GM19023 (cell line): ENCODE results near the gene PTPN18.

Experiments used
- ATAC-seq: cut with Tn5 transposase; IDR thresholded peaks from one replicate; pipeline ENCODE4 v1.9.1; 2021; ENCODE audit warnings: mild to moderate bottlenecking, moderate library complexity; ENCODE audit not compliant: unreplicated experiment

PTPN18 gene

DNA sequence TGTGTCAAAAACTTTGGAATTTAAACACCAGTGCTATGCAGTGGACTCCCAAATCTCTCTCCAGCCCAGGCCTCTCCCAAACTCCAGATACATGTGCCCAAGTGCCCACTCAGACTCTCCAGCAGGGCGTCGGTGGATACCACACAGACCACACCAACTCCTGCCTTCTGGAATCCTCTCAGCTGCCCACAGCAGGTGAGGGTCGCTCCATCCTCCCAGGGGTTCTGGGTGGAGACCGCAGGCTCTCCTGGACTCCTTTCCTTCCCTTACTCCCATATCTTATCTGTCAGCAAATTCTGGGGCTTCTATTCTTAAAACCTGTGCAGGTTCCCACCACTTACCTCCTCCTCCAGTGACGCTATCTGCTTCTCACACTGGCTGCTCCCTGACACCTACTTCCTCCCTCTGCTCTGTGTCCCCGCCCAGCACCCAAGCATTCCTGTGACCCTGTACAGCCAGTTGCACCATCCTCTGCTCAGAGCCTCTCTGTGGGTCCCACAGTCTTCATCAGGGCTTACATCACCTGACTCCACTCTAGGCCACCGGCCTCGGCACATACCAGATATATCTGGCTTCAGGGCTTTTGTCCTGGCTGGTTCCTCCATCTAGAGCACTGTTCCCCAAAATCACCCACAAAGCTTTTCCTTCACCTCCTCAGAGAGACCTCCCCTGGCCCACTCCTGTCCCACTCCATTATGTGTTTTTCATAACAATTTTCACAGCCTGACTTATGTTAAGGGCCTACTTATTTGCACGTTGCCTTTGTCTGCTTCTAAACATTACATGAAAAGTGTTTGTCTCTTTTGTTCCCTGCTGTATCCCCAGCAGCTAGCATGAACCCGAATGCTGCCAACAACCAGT lies 15.7 kb upstream of the PTPN18 start:
- no peak for ATAC-seq

DNA sequence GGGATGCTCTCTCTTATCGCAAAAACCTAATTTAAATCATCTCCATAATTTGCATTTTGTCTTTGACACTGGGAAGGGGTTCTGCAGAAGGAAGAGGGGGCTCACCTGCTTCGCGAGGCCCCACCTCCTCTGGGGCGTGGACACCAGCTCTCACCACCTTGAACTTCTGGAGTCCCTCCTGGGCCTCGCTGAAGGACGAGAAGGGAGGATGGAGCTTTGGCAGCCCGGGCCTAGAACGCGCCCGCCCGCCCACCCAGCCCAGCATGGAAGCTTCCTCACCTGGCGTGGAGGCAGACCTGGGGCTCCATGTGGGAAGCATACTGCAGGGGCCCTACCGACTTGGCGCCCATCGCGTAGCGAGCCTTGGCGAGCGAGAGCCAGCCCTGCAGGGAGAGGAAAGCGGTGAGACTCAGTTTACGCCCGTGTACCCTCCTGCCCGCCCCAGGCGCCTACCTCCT lies 14.3 kb upstream of the PTPN18 start:
- peak; percentile 3 for ATAC-seq

DNA sequence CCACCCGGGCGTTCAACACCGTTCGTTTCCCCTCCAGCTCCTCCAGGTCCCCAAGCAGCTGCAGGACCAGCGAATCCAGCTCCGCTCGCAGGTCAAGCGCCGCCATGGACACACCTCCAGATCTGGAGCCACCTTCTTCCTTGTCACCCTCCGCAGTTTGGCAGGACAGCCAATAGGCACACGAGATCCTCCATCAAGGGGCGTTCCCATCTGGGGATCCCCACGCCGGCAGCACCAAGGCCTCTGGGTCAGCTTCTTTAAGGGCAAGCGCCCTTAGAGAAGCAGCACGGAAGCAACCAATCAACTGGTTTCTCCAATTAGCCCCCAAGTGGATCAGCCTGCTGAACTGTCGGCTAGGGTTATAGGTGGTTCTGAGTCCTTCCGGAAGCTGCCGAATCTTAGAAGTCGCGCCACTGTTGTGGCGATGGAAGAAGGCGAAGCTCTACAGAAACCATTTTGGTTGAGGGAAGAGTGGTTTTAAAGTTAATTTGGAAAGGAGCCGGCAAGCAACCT lies 13.8 kb upstream of the PTPN18 start:
- peak; percentile 79 for ATAC-seq

DNA sequence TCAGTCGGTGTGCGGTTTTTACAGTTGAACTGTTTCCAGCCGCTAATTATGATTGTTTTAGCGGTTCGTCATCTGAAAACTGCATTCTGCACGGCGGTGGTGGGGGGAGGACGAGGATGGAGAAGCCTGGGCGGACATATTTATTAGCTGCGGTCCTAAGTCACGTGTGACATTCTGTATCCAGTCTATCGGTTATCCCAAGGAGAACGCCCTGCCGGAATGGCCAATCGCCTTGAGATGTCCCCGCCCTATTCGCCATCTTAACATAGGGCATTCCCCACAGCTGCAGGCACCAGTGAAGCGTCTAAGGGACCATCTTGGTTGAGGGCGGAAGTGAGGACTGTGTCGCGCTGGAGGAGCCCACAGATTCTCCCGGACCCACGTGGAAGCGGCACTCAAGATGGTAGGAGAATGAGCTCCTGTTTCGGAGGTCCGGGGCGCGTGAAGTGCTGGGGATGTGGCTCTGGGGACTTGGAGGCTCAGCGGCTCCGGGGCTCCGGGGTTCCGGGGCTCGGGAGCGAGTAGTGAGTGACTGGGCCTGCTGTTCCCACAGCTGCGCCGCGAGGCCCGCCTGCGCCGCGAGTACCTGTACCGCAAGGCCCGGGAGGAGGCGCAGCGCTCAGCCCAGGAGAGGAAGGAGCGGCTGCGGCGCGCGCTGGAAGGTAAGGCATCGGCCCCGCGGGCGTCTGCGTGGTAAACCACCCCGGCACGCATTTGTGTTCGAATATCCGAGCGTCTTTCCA lies 13.2 kb upstream of the PTPN18 start, which contains the start of gene IMP4:
TSS of gene IMP4 (plus strand) at position 365 of the 743 bp plus-strand sequence. CDS start at position 401, 36 bp downstream.
- peak; percentile 88 for ATAC-seq

DNA sequence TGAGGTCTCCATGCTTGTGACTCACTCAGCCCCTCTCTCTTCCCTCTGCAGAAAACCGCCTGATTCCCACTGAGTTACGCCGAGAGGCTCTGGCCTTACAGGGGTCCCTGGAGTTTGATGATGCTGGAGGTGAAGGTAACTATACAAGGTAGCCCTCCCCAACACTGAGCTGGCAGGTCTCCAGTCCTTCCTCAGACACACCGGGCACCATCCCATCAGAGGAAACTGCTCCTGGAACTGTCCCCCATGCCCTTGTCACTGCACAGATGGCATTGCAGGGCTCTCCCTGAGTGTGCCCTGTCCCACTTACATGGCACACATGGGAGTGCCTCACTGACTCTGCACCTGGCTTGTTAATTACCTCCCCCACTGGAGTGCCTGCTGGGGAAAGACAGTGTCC lies 11.3 kb upstream of the PTPN18 start:
- ATAC-seq: no peak

DNA sequence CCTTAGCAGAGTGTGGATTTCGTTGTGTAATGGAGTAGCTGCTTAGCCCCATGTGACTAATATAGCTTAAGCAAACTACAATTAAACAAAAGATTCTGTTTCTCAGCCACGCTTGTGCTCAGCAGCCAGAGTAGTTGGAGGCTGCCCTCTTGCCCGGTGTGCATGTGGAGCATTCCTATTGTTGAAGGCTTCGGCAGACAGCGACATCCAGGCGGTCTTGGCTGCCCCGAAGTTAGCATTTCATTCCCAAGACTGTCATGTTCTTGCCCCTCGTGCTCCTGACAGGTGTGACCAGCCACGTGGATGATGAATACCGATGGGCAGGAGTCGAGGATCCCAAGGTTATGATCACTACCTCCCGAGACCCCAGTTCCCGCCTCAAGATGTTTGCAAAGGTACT lies 10.8 kb upstream of the PTPN18 start:
- ATAC-seq: no peak

DNA sequence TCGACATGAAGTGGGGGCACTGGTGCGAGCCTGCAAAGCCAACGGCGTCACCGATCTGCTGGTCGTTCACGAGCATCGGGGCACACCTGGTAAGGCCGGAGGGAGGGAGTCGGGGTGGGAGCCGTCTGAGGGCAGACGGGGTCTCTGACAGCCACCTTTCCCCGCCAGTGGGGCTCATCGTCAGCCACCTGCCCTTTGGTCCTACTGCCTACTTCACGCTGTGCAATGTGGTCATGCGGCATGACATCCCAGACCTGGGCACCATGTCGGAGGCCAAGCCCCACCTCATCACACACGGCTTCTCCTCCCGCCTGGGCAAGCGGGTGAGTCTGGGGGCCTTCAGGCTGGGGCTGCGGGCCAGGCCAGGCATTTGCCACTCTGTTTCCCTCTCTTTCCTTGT lies 10.2 kb upstream of the PTPN18 start:
- ATAC-seq: no peak

DNA sequence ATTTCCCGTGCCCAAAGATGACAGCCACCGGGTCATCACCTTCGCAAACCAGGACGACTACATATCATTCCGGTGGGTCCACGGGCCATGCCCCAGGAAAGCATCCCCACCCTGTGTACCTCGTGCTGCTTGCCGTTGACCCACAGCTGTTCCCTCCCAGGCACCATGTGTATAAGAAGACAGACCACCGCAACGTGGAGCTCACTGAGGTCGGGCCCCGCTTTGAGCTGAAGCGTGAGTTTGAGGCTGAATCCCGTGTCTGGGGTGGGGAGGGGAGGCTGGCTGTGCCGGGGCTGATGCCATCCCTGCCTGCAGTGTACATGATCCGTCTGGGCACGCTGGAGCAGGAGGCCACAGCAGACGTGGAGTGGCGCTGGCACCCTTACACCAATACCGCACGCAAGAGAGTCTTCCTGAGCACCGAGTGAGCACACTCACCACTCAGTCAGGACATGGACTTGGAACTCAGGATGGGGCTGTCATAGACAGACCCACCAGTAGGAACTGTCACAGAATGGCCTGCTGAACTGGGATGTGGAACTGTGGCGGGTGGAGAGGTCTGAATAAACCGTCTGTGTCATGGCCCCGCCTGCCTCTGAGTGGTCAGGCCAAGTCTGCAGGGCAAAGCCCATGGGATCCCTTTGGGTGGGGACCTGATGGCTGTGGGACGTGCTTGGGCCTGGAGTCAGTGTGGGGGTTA lies 9.7 kb upstream of the PTPN18 start:
- ATAC-seq: no peak

DNA sequence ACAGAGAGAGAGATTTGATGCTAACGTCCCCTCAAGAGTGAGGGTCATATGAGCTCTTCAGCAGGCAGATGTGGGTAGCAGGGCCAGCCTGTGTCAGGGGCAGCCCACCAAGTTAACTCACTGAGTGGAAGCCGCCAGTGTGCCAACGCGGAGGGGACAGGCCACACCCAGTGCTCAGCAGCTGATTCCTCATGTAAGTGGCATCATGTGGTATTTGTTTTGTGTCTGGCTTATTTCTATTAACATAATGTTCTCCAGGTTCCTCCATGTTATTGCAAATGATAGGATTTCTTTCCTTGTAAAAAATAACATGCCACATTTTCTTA lies 9.2 kb upstream of the PTPN18 start:
- no peak for ATAC-seq

DNA sequence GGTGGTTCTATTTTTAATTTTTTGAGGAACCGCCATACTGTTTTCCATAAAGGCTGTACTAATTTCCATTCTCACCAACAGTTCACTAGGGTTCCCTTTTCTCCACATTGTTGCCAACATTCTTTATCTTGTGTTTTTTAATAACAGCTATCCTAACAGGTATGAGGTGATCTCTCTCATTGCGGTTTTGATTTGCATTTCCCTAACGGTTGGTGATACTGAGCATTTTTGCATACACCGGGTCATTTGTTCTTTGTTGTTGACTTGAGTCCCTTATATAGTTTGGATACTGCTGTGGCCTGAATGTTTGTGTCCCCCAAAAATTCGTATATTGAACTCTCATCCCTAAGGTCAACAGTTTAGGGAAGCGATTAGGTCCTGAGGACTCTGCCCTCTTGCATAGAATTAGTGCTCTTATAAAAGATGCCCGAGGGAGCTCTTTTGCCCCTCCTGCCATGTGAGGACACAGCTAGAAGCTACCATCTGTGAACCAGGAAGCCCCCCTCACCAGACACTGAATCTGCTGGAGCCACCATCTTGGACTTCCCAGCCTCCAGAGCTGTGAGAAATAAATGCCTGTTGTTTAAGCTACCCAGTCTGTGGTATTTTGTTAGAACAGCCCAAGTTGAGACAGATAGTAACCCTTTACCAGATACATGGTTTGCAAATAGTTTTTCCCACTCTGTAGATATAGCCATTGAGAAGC lies 8.5 kb upstream of the PTPN18 start:
- ATAC-seq: no peak

DNA sequence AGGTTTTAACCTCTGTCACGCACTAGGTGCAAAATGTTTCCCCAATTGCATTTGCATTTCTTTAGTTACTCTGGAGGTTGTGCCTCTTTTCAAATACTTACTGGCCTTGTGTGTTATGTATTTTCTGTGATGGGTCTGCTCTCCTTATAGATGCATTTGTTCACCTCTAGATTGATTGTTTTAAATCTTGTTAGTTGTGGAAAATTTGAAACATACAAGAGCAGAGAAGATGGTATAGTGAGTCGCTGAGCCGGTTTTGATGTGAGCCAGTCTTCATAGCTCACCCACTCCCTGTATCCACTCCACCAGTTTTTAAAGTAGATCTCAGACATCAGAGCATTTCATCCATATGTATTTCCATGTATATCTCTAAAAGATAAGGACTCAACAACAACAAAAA lies 6.7 kb upstream of the PTPN18 start:
- ATAC-seq: no peak

DNA sequence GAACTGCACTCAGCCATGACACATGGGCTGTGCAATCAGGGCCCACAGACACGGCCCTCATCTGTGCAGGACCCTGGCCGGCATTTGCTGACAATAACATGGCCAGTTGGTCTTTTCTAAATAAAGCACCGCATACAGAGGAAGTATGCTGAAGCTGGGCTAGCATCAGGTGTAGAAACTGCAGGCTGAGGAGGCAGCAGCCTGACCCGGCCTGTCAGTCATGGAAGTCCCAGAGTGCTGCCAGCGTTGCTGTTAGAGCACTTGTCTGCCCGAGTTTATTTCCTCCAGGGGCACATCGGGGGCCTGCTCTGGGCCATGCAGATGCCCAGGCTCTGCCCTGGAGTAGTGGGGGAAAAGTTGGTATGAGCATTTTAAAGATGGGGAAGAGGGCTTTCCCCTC lies 4.1 kb upstream of the PTPN18 start:
- no peak for ATAC-seq

DNA sequence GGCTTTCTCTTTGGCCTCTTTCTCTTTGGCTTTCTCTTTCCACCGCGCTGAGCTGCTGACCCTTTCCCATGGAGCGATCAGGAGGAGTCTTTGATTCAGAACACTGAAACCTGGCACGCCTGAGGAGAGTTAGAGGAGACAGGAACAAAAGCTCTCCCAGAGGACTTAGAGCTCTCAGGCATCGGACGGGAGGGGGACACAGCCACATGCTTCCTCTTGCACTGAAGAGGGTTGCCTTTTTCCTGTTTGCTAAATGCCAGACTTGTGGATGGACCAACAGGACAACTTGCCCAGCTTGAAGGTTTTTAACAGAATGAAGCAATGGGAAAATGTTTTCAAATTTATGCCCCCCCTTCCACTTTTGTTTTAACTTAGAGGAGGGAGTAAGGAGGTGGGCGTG lies 3.6 kb upstream of the PTPN18 start:
- no peak for ATAC-seq

DNA sequence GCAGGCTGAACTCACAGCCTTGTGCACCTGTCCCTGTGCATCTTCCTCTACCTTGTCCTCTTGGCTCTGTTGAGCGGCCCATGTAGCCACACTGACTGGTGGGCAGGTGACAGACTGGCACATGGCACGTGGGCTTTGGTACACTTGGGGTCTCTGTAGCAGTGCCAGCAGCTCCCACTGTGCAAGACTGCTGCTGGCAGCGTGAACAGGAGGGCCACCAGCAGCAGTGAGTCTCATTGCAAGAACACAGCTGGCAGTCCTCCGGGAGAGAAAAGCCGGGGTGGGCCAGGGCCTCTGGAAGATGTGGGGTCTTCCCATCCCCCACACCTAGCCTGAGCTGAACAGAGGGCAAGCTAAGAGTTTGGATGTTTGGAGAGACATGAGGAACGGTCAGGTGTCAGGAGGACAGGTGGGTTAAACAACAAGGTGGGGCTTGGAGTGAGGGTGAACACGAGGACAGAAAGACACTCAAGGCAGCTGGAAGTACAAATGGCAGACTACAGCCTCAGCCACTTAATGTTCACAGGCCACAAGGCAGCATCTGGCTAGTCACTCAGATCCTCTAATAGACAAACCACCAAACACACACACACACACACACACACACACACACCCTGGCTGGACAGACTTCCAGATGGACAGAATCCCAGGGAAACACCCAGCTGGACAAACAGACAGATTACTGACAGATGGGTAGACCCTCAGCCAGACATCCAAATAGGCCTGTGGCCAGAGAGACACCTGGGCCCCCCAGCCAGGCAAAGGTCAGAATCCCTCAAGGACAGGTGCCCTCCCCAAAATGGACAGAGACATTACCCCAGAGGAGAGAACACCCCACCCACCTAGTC lies 2.3 kb upstream of the PTPN18 start:
- ATAC-seq: no peak

DNA sequence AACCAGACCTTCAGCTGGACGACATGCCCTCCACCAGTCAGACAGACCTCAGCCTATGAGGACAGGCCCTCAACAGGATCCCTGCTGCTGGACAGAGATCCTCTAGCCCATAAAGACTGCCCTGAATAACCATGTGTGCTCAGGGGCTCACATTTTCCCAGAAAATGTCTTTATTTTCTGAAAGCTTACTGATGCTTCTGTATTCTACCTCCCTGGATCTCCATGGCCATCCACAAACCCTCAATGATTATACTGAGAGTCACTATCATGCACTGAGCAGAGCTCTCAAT lies 1.8 kb upstream of the PTPN18 start:
- no peak for ATAC-seq

DNA sequence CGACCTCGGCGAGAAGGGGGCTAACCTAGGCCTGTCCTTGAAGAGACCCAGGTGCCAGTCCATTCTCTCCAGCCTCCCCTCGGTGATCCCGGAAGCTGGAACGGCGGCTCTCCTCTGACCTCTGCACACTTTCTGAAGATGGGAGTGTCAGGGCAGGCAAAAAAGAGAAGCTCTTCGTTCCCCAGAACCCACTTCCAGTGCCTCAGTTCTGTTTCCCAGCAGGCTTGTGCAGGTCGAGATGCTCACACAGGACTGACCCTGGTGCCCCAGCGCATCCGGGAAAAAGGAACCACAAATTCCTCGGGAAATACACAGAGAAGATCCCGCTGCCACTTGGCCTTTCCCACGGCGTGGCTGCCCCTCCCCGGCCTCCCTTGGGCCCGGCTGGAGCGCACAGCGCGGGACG lies 681 bp upstream of the PTPN18 start:
- ATAC-seq: no peak

DNA sequence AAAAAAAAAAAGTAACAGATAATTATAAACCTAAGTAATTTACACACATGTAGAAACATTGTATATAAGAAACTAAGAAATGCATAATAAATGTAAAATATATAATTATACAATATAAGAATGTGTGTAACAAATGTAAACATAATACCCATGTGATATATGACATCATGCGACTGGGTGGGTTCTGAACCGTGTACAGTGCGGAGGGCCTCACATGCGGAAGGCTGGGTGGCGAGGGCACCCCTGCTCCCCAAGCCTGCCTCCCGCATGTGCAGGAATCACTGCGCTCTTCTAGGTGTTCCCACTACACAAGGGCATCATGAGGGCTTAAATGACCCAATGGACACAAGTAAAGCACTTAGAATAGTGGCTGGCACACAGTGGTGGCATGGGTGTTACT lies 2.0 kb downstream of the PTPN18 start:
- no peak for ATAC-seq

DNA sequence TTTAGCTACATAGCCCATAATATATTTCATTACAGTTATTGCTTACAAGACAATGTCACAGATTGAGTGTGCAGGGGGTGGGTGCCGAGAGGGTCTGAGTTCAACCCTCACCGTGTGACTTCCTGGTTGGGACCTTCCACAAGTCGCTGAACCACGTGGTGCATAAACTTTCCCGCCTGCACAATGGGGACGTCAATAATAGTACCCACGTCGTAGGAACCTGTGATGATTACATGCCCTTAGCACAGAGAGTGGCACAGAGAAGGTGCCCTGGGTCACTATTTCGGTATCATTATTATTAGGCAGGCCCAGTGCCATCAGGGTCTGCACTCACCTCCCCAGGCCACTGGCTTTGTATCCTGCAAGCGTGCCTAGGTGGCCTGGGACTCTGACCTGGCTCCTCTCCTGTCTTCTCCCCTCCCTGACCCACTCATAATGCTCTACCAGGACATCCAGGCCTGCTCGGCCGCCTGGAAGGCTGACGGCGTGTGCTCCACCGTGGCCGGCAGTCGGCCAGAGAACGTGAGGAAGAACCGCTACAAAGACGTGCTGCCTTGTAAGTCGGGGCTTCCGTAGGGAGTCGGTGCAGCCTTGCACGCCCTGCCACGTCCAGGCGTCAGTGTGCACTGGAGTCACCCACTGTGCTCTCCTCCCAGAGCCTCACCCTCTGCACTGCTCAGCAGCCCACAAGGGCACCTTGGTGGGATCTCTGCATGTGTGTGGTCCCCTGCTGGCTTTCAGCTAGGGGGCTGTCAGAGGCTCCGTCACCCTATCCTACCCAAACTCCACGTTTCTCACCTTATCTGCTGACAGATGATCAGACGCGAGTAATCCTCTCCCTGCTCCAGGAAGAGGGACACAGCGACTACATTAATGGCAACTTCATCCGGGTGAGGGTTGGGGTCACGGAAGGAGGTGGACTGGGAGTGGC lies 2.8 kb downstream of the PTPN18 start:
- ATAC-seq: no peak

DNA sequence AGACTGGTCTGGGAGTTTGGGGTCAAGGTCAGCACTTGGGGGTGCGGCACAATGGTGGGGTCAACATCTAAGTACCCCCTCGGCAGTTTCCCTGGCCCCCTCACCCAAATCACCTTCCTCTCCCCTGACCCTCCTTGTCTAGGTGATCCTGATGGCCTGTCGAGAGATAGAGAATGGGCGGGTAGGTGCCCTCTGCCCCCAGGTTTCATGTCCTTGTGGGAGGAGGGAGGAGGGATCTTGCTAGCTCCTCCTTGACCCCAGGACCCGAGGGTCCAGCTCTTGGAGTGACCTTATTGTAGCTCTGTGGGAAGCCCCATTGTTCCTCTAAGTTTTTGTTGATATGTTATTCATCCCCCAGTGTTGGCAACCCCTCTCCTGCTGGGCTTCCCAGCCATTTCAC lies 3.6 kb downstream of the PTPN18 start:
- no peak for ATAC-seq
